SK-N-SH treated with all-trans-retinoic acid at 6 μM for 48 hours (cell line): ENCODE measurements around the gene GET4.

Experiments used
- ATAC-seq: fragments of 200-7000 bp; cut with Tn5 transposase; 3 replicates; pipeline ENCODE4 v1.9.1; 2020; ENCODE audit warnings: mild to moderate bottlenecking, moderate library complexity
- BACH2 ChIP-seq: fragments of 250-450 bp; sonication (Bioruptor Pico); IDR thresholded peaks from 2 replicates; pipeline ENCODE4 v1.9.0; 2021; ENCODE audit warnings: mild to moderate bottlenecking, borderline replicate concordance
- CSDC2 ChIP-seq: fragments of 250-450 bp; sonication (Bioruptor Pico); IDR thresholded peaks from 2 replicates; pipeline ENCODE4 v1.5.0; 2020; ENCODE audit warnings: mild to moderate bottlenecking, moderate library complexity
- GLIS3 ChIP-seq: fragments of 250-450 bp; sonication (Bioruptor Pico); IDR thresholded peaks from 2 replicates; pipeline ENCODE4 v1.5.0; 2020; ENCODE audit warnings: mild to moderate bottlenecking, moderate library complexity
- ISL1 ChIP-seq: fragments of 250-450 bp; sonication (Bioruptor Pico); IDR thresholded peaks from 2 replicates; pipeline ENCODE4 v2.1.2; 2022; ENCODE audit warnings: mild to moderate bottlenecking, moderate library complexity
- OSR1 ChIP-seq: fragments of 250-450 bp; sonication (Bioruptor Pico); IDR thresholded peaks from 2 replicates; pipeline ENCODE4 v1.8.0; 2022; ENCODE audit warnings: moderate library complexity, mild to moderate bottlenecking, inconsistent platforms
- SNAI2 ChIP-seq: fragments of 250-450 bp; sonication (Bioruptor Pico); IDR thresholded peaks from 2 replicates; pipeline ENCODE4 v1.5.0; 2020; ENCODE audit warnings: mild to moderate bottlenecking, moderate library complexity
- TCF4 ChIP-seq: fragments of 250-450 bp; sonication (Bioruptor Pico); IDR thresholded peaks from 2 replicates; pipeline ENCODE4 v1.8.0; 2021; ENCODE audit warnings: mild to moderate bottlenecking, moderate library complexity, borderline replicate concordance
- ZFP30 ChIP-seq: fragments of 450-650 bp; formaldehyde crosslinking; IDR thresholded peaks from 2 replicates; pipeline ENCODE4 v1.5.0; 2022; ENCODE audit warnings: mild to moderate bottlenecking, moderate library complexity
- ZNF565 ChIP-seq: fragments of 450-650 bp; formaldehyde crosslinking; conservative IDR thresholded peaks from 2 replicates; pipeline ENCODE4 v1.5.0; 2020; ENCODE audit warnings: low read depth, mild to moderate bottlenecking, moderate library complexity
- ZNF8 ChIP-seq: fragments of 450-650 bp; formaldehyde crosslinking; IDR thresholded peaks from 2 replicates; pipeline ENCODE4 v1.5.0; 2020; ENCODE audit warnings: mild to moderate bottlenecking, moderate library complexity
- TF ChIP-seq, protein P1 (sequence below): fragments of 250-450 bp; sonication (Bioruptor Pico); IDR thresholded peaks from 2 replicates; pipeline ENCODE4 v1.8.0; 2020; ENCODE audit warnings: mild to moderate bottlenecking, moderate library complexity, borderline replicate concordance
- TF ChIP-seq, protein P2 (sequence below): fragments of 250-450 bp; sonication (Bioruptor Pico); IDR thresholded peaks from 2 replicates; pipeline ENCODE4 v1.5.0; 2020; ENCODE audit warnings: mild to moderate bottlenecking, moderate library complexity
- TF ChIP-seq, protein P3 (sequence below): fragments of 250-450 bp; sonication (Bioruptor Pico); IDR thresholded peaks from 2 replicates; pipeline ENCODE4 v1.8.0; 2021; ENCODE audit warnings: low read depth, mild to moderate bottlenecking, moderate library complexity, borderline replicate concordance
- TF ChIP-seq, protein P4 (sequence below): fragments of 250-450 bp; sonication (Bioruptor Pico); IDR thresholded peaks from 2 replicates; pipeline ENCODE4 v1.5.1; 2021; ENCODE audit warnings: mild to moderate bottlenecking, moderate library complexity

The GET4 gene

DNA sequence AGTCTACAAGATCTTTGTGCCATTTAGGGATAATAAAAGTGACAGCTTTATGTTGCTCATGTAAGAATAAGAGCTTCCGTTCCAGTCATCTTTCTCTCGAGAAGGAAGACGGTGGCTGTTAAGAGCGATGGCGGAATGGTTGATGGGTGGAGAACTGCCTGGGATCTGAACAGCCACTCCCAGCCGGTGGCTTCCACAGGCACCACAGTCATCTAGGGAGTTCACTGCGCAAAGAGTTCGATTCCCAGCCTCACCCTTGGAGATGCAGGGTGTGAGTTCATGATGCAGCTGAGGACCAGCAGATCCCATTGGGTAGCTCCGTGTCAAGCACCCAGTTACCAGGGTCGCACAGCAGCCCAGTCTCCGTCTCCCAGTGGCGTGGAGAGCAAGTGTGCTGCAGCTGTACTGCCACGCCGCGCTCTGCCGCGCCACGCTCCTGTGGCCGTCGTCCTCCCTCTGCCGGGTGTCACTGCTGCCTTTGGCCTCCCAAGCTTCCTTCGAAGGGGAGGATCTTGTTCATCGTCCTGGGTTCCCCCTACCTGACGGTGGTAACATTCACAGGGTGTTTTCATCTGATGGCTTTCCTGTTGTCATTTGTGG lies 36.3 kb upstream of the GET4 start:
- no peak for TF ChIP-seq CSDC2 (CRISPR knock-in tag)
- TF ChIP-seq, protein P1, sequence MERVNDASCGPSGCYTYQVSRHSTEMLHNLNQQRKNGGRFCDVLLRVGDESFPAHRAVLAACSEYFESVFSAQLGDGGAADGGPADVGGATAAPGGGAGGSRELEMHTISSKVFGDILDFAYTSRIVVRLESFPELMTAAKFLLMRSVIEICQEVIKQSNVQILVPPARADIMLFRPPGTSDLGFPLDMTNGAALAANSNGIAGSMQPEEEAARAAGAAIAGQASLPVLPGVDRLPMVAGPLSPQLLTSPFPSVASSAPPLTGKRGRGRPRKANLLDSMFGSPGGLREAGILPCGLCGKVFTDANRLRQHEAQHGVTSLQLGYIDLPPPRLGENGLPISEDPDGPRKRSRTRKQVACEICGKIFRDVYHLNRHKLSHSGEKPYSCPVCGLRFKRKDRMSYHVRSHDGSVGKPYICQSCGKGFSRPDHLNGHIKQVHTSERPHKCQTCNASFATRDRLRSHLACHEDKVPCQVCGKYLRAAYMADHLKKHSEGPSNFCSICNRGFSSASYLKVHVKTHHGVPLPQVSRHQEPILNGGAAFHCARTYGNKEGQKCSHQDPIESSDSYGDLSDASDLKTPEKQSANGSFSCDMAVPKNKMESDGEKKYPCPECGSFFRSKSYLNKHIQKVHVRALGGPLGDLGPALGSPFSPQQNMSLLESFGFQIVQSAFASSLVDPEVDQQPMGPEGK (CRISPR knock-in tag) = no peak
- TF ChIP-seq, protein P2, sequence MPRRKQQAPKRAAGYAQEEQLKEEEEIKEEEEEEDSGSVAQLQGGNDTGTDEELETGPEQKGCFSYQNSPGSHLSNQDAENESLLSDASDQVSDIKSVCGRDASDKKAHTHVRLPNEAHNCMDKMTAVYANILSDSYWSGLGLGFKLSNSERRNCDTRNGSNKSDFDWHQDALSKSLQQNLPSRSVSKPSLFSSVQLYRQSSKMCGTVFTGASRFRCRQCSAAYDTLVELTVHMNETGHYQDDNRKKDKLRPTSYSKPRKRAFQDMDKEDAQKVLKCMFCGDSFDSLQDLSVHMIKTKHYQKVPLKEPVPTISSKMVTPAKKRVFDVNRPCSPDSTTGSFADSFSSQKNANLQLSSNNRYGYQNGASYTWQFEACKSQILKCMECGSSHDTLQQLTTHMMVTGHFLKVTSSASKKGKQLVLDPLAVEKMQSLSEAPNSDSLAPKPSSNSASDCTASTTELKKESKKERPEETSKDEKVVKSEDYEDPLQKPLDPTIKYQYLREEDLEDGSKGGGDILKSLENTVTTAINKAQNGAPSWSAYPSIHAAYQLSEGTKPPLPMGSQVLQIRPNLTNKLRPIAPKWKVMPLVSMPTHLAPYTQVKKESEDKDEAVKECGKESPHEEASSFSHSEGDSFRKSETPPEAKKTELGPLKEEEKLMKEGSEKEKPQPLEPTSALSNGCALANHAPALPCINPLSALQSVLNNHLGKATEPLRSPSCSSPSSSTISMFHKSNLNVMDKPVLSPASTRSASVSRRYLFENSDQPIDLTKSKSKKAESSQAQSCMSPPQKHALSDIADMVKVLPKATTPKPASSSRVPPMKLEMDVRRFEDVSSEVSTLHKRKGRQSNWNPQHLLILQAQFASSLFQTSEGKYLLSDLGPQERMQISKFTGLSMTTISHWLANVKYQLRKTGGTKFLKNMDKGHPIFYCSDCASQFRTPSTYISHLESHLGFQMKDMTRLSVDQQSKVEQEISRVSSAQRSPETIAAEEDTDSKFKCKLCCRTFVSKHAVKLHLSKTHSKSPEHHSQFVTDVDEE (CRISPR knock-in tag) = no peak
- ATAC-seq = no peak

DNA sequence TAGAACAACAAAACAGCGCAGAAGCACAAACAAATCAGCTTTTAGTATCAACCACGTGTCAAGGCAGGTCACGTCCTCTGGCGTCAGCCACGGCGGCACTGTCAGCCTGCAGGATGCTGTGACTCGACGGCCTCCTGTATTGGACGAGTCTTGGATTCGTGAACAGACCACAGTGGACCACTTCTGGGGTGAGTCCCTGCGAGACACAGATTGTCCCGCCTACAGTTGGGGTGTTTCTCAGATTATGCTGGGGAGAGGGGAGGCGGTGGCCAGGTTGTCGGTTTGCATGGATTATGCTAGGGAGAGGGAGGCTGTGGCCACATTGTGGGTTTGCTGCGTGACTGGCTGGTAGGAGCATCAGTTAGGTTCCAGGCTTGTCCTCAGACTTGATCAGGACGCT lies 34.4 kb upstream of the GET4 start:
- ATAC-seq = no peak
- TF ChIP-seq OSR1 (CRISPR knock-in tag) = no peak
- TF ChIP-seq, protein P2 (CRISPR knock-in tag) = no peak
- no peak for TF ChIP-seq ZFP30 (CRISPR knock-in tag)
- TF ChIP-seq, protein P1 (CRISPR knock-in tag) = no peak
- no peak for TF ChIP-seq ISL1 (CRISPR knock-in tag)
- no peak for TF ChIP-seq ZNF565 (CRISPR knock-in tag)
- TF ChIP-seq, protein P3, sequence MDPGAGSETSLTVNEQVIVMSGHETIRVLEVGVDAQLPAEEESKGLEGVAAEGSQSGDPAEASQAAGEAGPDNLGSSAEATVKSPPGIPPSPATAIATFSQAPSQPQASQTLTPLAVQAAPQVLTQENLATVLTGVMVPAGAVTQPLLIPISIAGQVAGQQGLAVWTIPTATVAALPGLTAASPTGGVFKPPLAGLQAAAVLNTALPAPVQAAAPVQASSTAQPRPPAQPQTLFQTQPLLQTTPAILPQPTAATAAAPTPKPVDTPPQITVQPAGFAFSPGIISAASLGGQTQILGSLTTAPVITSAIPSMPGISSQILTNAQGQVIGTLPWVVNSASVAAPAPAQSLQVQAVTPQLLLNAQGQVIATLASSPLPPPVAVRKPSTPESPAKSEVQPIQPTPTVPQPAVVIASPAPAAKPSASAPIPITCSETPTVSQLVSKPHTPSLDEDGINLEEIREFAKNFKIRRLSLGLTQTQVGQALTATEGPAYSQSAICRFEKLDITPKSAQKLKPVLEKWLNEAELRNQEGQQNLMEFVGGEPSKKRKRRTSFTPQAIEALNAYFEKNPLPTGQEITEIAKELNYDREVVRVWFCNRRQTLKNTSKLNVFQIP (CRISPR knock-in tag) = no peak
- no peak for TF ChIP-seq ZNF8
- TF ChIP-seq SNAI2 (CRISPR knock-in tag) = no peak
- no peak for TF ChIP-seq GLIS3

DNA sequence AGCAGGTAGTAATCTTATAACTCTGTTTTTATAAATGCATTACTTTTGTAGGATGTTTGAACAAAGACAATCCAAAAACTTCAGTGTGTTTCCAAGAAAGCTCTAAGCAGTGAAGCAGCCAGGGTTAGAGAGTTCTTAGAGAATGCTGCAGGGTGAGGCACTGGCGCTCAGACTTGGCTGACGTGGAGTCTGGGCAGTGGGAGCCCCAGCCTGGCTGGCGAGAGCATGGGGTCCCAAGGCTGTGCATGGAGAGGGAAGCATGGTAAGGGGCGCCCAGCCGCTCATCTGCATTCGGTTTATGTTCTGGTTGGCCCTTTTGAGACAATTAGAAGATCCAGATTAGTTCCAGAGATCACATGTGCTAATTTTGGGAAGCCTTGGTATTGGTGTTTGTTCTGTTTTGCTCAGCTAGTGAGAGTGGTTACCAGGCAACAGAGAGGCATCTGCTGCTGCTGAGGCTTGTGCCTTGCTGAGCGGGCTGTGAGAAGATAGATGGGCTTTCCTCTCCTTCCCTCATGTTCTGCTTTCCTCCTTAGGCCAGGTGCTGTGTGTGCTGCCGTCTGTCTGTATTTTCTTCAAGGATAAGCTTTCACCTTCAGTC lies 33.8 kb upstream of the GET4 start:
- TF ChIP-seq, protein P4, sequence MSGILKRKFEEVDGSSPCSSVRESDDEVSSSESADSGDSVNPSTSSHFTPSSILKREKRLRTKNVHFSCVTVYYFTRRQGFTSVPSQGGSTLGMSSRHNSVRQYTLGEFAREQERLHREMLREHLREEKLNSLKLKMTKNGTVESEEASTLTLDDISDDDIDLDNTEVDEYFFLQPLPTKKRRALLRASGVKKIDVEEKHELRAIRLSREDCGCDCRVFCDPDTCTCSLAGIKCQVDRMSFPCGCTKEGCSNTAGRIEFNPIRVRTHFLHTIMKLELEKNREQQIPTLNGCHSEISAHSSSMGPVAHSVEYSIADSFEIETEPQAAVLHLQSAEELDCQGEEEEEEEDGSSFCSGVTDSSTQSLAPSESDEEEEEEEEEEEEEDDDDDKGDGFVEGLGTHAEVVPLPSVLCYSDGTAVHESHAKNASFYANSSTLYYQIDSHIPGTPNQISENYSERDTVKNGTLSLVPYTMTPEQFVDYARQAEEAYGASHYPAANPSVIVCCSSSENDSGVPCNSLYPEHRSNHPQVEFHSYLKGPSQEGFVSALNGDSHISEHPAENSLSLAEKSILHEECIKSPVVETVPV = no peak
- no peak for TF ChIP-seq BACH2
- no peak for TF ChIP-seq ZNF565 (CRISPR knock-in tag)
- TF ChIP-seq TCF4 (CRISPR knock-in tag) = no peak
- no peak for TF ChIP-seq ISL1 (CRISPR knock-in tag)
- ATAC-seq = peak; percentile 42; the same call in 2 of the 3 replicates
